NCI-H146 (cell line): ENCODE measurements around the gene MTARC2.
A peak's percentile ranks its signal among the peaks of the same experiment; 100 is the strongest.

Experiments
- DNase-seq: peaks from one replicate; lab custom pipeline; 2025; lab: John Stamatoyannopoulos, UW

Gene MTARC2

DNA sequence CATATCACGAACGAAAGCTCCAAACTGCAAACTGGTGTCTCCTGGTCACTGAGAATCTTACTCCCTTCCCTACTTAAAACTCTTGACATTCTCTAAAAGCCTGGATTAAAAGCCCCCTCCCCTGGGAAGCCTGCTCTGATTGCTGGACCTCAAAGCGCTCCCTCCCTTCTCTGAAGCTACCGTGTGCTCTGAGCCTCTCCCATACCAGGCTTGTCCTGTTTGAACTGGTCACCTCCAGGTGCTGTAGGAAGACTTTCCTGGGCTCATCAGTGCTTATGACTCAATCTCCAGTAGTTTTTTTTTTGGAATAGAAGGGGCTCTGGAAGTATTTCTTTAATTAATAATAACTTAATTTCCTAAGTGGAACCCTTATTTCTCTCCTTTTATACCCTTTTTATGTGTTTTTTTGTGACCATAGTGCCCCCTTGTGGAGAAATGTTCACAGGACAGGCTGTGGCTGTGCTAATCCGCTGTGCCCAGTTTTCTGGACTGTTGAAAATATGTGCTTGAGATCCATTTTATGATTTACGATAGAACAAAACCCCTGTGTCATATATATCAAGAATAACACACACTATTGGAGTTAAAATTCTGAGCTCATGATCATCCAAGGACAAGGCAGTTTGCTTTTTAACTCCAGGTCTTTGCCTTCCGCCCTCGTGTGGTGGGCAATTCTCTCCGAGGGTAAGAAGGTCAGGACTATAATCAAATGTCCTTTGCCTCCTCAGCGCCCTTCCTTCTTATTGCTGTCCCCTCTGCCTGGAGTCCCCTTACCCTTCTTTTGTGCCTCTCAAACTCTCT, 55.5 kb downstream of the MTARC2 start:
- peak; percentile 14 for DNase-seq

DNA sequence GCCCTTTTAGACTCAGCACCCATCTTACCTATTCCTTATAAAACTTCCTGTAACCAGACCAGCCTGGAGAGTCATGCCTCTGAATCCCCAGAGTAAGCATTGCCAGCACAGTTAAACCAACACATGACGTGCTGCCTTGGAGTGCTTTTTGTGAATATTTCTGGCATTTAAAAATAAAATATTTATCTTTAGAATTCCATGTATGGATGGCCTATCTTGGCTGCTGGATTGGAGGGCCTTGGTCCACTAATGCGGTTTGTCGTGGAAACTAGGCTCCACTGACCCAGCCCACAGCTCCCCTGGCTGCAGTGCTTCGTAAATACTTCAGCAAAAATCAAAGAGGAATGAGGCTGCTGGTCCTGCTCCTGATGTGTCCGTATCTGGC, 56.1 kb downstream of the MTARC2 start:
- no peak for DNase-seq

DNA sequence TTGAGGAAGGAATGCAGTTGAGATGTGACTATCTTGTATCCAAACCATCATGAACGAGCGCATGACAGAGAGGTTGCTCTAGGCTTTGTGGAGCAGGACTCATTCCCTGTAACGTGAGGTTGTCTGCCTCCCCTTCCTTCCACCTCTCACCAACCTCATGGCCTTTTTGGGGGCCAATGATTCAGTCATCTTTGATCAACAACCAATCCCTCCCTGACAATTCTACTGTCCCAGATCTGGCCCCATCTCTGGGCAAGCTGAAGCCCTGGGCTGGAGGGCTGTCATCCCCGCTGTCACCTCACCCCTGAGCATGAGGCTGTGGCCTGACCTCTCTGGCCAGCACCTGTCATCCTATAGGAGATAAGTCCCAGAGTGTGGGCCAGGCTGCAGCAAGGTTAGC, 58.3 kb downstream of the MTARC2 start:
- no peak for DNase-seq

DNA sequence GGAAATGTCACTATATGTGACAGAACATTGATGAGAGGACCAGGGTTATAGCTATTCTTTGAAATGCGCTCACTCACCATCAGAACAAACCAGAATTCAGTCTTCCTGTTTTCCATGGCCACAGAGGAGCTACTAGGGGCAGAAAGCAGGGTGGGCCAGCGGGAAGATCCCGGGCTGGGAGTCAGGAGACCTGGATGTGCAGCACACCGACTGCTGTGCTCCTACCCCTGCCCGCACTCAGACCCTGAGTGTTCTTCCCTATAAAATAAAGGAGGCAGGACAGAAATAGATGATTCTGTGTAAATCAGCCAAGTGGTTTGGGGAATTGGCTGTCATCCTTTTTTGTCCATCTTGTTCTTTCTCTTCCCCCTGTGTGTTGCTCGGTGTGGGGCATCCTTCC, 59.6 kb downstream of the MTARC2 start:
- no peak for DNase-seq

DNA sequence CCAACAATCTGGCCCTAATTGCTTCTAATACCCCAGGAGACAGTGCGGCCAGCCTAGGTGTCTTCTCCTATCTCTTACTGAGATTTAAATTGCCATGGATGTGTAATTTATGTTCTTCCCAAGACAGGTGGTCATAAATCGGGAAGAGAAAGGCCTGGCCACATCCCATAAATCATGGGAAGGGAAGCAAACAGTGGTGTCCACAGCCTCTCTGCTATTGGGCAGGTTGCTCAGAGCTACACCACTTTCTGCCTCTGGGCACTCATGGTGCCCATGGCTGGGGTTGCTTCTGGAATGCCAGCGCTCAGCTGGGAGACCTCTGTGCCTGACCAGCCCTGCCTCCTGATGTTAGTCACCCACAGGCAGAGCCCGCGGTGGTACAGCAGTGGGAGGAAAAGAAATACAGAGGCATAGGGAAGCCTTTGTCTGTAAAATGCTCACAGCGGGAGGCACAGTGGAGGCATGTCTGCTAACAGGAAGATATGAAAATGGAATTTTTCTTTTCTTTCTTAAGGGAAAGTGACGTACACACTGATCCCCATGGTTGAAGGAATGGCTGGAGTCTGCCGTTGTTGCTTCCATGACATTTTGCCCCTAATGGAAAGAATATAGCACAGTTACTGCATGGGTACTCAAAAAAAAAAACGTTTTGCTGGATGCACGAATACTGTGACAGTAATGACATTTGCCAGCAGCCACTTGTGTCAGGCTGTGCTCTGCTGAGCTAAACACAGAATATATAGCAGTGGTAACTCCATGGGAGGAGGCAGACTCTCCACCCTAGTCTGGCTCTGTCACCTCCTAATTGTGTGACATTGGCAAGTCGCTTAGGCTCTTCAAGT, 60.4 kb downstream of the MTARC2 start:
- peak; percentile 53 for DNase-seq

DNA sequence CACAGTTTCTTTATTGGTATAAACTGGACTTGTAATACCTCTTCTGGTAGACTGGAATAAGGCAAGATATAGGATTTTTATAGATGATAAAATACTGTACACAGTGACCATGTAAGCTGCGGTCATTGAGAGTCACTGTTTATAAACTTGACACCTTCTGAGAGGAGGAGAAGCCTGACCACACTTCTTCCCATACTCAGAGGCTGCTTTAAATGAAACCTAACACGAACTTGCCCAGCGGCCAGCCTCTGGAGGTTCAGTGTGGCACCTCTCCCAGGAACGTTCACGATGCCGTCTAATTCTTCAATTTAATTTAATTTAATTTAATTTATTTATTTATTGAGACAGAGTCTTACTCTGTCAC, 61.0 kb downstream of the MTARC2 start:
- no peak for DNase-seq

DNA sequence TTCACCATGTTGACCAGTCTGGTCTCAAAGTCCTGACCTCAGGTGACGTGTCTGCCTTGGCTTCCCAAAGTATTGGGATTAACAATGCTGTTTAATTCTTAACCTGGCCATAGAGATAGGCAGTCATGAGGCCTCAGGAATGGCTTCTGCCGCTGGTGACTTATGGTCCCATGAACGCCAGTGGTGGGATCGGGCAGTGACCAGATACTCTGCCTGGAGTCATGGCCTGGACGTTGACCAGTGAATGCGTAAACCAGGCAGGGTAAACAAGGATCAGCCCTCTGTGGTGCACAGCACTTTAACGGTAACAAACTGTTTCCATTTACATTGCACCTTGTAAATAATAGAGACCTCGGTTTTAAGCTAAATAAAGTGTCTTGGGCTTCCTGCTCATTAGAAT, 61.6 kb downstream of the MTARC2 start:
- DNase-seq = no peak

- DNase-seq = peak; percentile 85
These were observed 62.1 kb downstream of the MTARC2 start for GRCh38 chr1:220810179-220810653.

- DNase-seq = no peak
These were observed 62.8 kb downstream of the MTARC2 start for GRCh38 chr1:220810963-220811362.

GRCh38 chr1:220811695-220812094, 63.6 kb downstream of the MTARC2 start:
- no peak for DNase-seq

DNA sequence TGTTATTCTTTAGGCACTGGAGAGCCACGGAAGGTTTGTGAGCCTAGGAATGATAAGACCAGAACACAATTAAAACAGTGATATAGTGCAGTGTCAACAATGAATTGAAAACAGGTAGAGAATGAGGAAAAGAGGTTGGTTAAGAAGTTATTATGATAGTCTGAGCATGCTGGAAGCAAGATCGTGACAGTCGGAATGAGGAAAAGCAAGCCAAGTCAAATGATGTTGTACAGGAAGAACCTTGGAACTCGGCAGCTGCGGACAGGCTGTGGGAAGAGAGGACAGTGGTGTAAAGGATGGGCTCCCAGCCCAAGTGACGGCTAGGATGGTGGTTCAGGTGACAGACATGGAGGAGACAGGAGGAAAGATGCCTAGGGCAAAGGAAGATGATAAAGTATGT, 64.2 kb downstream of the MTARC2 start:
- no peak for DNase-seq

GRCh38 chr1:220813013-220813412, 64.9 kb downstream of the MTARC2 start:
- no peak for DNase-seq

DNA sequence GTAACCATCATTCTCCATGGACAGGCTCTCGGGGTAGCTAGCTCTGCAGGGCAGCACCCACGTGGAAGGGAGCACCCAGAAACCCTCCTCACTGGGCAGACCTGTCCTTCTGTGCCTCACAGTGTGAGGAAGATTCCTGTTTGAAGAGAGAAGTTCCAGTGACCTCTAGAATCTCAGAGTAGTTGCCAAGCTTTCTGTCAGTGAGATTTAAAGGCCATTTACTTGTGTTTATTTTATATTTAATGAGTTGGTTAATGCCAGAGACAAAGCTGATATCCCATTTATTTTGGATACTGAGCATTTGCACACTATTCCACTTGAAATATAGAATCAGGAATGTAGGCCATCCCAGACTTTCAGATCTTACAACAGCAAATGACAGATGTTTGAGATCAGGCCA, 67.3 kb downstream of the MTARC2 start:
- no peak for DNase-seq

- DNase-seq = no peak
These were observed 69.8 kb downstream of the MTARC2 start for GRCh38 chr1:220817907-220818306.

DNA sequence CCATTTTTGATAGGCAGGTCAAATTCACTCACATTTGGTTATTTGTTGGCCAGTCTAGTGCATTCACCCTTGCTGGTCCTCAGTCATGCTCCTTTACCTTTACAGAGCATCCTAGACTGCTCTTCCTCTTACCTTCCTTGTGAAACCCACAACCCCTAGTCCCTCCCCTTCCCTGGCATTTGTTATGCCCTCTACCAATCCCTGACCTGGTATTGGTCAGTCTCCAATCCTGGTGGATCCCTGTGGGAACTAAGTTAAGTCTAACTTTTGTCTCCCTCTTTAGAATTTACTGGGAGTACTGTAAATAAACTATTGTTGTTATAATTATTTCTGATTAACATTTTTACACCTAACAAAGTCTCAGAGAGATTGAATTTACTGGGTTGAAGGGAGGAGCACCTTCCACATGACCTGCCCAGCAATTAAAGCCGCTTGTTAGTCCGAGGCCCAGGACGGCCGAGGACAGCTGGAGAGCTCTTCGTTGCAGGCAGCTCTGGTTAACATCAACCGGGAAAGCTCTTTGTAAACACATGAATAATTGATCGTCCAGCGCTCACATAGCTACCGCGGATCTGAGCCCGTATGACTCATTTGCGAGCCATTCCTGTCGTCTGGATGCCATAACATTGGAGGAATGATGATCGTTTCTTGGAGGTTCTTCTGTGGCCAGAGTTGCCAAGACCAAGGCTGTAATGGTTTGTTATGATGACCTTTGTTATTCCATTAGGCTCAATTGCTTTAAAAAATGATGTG, 70.5 kb downstream of the MTARC2 start:
- no peak for DNase-seq

- DNase-seq = no peak
These were observed 71.4 kb downstream of the MTARC2 start for GRCh38 chr1:220819467-220820026.

- DNase-seq = no peak
These were observed 76.2 kb downstream of the MTARC2 start for GRCh38 chr1:220824031-220824989.

GRCh38 chr1:220825819-220826551, 77.9 kb downstream of the MTARC2 start:
- no peak for DNase-seq

- no peak for DNase-seq
These were observed 78.6 kb downstream of the MTARC2 start for GRCh38 chr1:220826729-220827128.

DNA sequence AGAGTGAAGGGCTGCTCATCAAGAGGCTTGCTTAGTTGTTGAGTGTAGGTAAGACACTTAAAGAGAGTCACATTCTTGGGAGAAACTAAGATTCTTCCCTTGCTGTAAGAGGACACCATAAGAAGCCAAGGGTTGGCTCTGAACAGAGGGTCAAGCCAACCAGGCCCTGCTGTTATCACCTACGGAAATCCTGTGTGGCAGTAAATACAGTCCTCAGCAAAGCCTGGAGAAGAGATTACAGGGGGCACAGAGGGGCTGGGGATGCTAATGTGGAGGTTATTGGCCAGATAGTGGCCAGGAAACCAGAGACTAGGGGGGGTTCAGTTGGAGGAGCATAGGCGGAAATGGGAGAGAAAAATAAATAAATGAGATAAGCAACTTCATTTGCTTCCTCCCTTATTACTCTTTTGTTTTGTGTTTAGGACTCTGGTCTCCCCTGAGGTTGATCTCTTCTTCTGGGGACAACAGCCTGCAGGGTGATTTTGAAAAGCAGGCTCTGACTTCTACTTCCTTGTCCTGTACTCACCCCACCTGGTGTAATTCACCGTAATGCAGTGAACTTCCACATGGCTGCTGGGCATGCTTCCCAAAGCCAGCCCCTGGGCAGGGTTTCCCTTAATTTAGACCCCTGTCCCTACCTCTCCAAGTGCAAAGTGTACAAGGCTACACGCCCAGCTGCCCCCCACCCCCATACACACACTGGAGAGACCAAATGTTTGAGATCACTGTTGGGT, 79.5 kb downstream of the MTARC2 start:
- no peak for DNase-seq
